OCI-LY7 (cell line): ENCODE measurements around the gene TSHZ3. TPM values are rescaled to one million over a fixed set of nuclear protein-coding genes. Genes with fewer than 3 reads are reported as not detected.

Source experiments
- BruUV-seq: library from RNA; stranded (reverse); fragments of 400-500 nt; replicated peaks from 2 replicates; lab custom pipeline; 2021; lab: Mats Ljungman, UMichigan
- CTCF ChIA-PET: fragments of 300-600 bp; sonication (Branson Sonifier 250); formaldehyde crosslinking; loops from one replicate; lab custom pipeline; 2022; ENCODE audit warnings: antibody characterized with exemption; ENCODE audit not compliant: unreplicated experiment; lab: Charles Lee
- POLR2A ChIA-PET: fragments of 300-600 bp; sonication (Branson Sonifier 250); formaldehyde crosslinking; loops from one replicate; lab custom pipeline; 2022; ENCODE audit warnings: antibody characterized with exemption; lab: Charles Lee
- DNase-seq: peaks from one replicate; pipeline ENCODE4 v3.0.0-alpha.2; 2015; ENCODE audit warnings: low spot score
- H2AFZ ChIP-seq: fragments of 200-600 bp; sonication (generic), shearing (Covaris generic); 2 replicates; pipeline ENCODE4 v1.6.1; 2014; ENCODE audit warnings: mild to moderate bottlenecking, antibody characterized with exemption, low read length, moderate library complexity
- H3K27ac ChIP-seq: fragments of 200-600 bp; sonication (generic); 2 replicates; pipeline ENCODE4 v1.5.1; 2014; ENCODE audit warnings: mixed run types, low read depth, mild to moderate bottlenecking, moderate library complexity, low read length, inconsistent platforms; ENCODE audit not compliant: poor library complexity, severe bottlenecking
- H3K36me3 ChIP-seq: fragments of 200-600 bp; sonication (generic); 2 replicates; pipeline ENCODE4 v1.6.1; 2014; ENCODE audit warnings: mild to moderate bottlenecking, antibody characterized with exemption, low read length, moderate library complexity, mixed read lengths; ENCODE audit not compliant: insufficient read depth
- H3K4me1 ChIP-seq: fragments of 200-600 bp; sonication (generic); 2 replicates; pipeline ENCODE4 v1.5.1; 2014; ENCODE audit warnings: mild to moderate bottlenecking, low read length; ENCODE audit not compliant: insufficient read depth, poor library complexity, severe bottlenecking
- H3K4me2 ChIP-seq: fragments of 200-600 bp; sonication (generic); 2 replicates; pipeline ENCODE4 v1.6.1; 2014; ENCODE audit warnings: mild to moderate bottlenecking, low read length
- H3K4me3 ChIP-seq: fragments of 200-600 bp; sonication (generic); 2 replicates; pipeline ENCODE4 v1.5.1; 2014; ENCODE audit warnings: mild to moderate bottlenecking, low read depth, low read length; ENCODE audit not compliant: poor library complexity, severe bottlenecking
- H3K79me2 ChIP-seq: fragments of 200-600 bp; sonication (generic); 2 replicates; pipeline ENCODE4 v1.6.1; 2016; ENCODE audit warnings: low read depth, mild to moderate bottlenecking, low read length, moderate library complexity, mixed read lengths; ENCODE audit not compliant: insufficient read depth
- H3K9me2 ChIP-seq: fragments of 200-600 bp; sonication (generic); 2 replicates; pipeline ENCODE4 v1.6.1; 2016; ENCODE audit warnings: mild to moderate bottlenecking, low read length, mixed read lengths; ENCODE audit not compliant: insufficient read depth
- H3K9me3 ChIP-seq: fragments of 200-600 bp; sonication (generic); 2 replicates; pipeline ENCODE4 v1.6.1; 2014; ENCODE audit warnings: mild to moderate bottlenecking, mixed run types, low read length, mixed read lengths
- H4K20me1 ChIP-seq: fragments of 200-600 bp; sonication (generic); 2 replicates; pipeline ENCODE4 v1.6.1; 2014; ENCODE audit warnings: mild to moderate bottlenecking, antibody characterized with exemption, low read length, moderate library complexity, mixed read lengths; ENCODE audit not compliant: insufficient read depth
- CTCF ChIP-seq: fragments of 200-600 bp; sonication (generic); conservative IDR thresholded peaks from 2 replicates; pipeline ENCODE4 v1.5.1; 2014; ENCODE audit warnings: mild to moderate bottlenecking, antibody characterized with exemption, low read length, moderate library complexity, mixed read lengths
- EZH2phosphoT487 ChIP-seq: fragments of 200-600 bp; sonication (generic); IDR thresholded peaks from 2 replicates; pipeline ENCODE4 v1.6.1; 2018; ENCODE audit warnings: low read depth, borderline replicate concordance, mild to moderate bottlenecking, mixed run types, antibody characterized with exemption, low read length, moderate library complexity, mixed read lengths
- intact Hi-C: fragments of 100-400 bp; cut with micrococcal nuclease; formaldehyde crosslinking; loops from one replicate; pipeline ENCODE4 v1.10.0; 2022; ENCODE audit not compliant: unreplicated experiment
- total RNA-seq, 2 experiments: library from RNA; depleted of rRNA in 1 of 2; stranded (reverse); fragments of >200 nt in 1 of 2; shearing (Covaris generic) in 1 of 2; gene quantifications; 2 replicates each; pipeline ENCODE4 v1.2.3, GENCODE V29; 2014 to 2022

TSHZ3 gene
- total RNA-seq, 2 experiments from 2014 or later = not detected

- intact Hi-C loops = no loop called here
- no peaks in the 10 kb centered on the region for H3K36me3 ChIP-seq
- POLR2A ChIA-PET = no interaction called here
Observed at GRCh38 chr19:31283701-31284100, 65.5 kb downstream of the TSHZ3 start.

DNA sequence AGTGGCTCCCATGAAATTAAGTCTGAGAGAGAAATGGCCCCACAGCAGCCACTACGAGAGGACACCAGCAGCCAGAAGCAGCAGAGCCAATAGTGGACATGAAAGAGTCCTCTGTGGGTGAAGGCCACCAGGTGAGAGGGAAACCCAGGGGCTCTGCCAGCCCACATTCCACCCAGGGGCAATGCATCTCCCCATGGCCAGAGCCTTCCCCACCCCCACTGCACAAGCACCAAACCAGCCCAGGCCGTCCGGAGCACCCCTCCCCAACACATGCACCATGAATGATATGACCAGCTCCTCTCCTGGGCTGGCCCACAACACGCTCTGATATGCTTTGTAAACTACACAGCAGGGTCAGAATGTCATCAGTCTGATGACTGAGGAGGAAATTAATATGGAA lies 66.9 kb downstream of the TSHZ3 start:
- ChIA-PET CTCF (no interaction called here), POLR2A (no interaction called here)
- Histone ChIP-seq H3K4me2 (no peak overlapping the region), H2AFZ (no peak overlapping the region), H3K79me2 (no peaks in the 10 kb centered on the region), H3K4me3 (no peak overlapping the region), H3K4me1 (no peaks in the 10 kb centered on the region), H3K9me3 (no peaks in the 10 kb centered on the region), H3K9me2 (no peaks in the 10 kb centered on the region), H4K20me1 (no peaks in the 10 kb centered on the region), H3K36me3 (no peaks in the 10 kb centered on the region), H3K27ac (no peak overlapping the region)
- intact Hi-C loops = no loop called here
- DNase-seq = no peak
- no TSS peak for BruUV-seq
- TF ChIP-seq EZH2phosphoT487 = no peak
- no peak for TF ChIP-seq CTCF

More at GRCh38 chr19:31283701-31284100, 65.5 kb downstream of the TSHZ3 start:
- H3K4me3 ChIP-seq = no peak overlapping the region
- H3K79me2 ChIP-seq = no peaks in the 10 kb centered on the region
- no peak overlapping the region for H2AFZ ChIP-seq
- no peaks in the 10 kb centered on the region for H3K9me2 ChIP-seq
- DNase-seq = no peak
- BruUV-seq = no TSS peak
- no peak for TF ChIP-seq EZH2phosphoT487
- TF ChIP-seq CTCF = no peak
- CTCF ChIA-PET = no interaction called here
- no peaks in the 10 kb centered on the region for H4K20me1 ChIP-seq
- no peak overlapping the region for H3K27ac ChIP-seq
- H3K4me1 ChIP-seq = no peaks in the 10 kb centered on the region
- no peaks in the 10 kb centered on the region for H3K9me3 ChIP-seq
- H3K4me2 ChIP-seq = no peak overlapping the region

DNA sequence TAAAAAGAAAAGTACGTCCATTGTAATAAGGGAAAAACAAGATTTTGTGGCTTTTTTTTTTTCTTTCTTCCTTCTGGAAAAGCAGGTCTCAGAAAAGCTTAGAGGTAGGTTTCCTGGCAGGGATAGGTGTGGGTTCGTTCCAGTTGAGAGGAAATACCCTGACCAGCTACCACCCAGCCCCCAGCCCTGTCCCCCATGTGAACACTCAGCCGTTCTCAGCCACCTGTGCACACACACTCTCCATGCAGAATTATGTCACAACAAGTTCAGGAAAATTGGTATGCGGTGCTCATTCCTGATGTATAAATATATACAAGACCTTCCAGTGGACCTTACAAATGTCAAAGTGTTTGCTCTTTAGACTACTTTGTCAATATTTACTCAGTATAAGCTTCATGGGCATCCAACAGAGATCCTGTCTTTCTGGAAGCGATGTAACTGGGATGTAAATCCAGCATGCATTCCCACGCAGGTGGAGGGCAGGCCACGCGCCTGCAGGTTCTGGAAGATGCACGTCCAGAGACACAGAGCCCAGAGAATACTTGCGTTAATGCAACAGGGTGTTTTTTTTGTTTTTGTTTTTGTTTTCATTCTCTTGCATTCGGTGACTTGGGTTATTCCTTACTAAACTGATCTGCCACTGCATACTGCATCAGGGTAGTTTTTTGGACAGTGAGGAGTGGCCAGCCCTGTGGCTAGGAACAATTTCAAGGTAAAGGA lies 68.8 kb downstream of the TSHZ3 start:
- Histone ChIP-seq H2AFZ (no peak overlapping the region), H3K4me2 (no peak overlapping the region), H3K27ac (no peak overlapping the region), H3K4me1 (no peaks in the 10 kb centered on the region), H3K4me3 (no peak overlapping the region), H3K36me3 (no peaks in the 10 kb centered on the region), H3K79me2 (no peaks in the 10 kb centered on the region), H3K9me3 (no peaks in the 10 kb centered on the region), H4K20me1 (no peaks in the 10 kb centered on the region), H3K9me2 (no peaks in the 10 kb centered on the region)
- ChIA-PET CTCF (no interaction called here), POLR2A (interaction anchor here (0.6 kb wide), 1 partner anchor 262 kb away, joined by 3 read pairs; no protein-coding TSS in a partner anchor)
- intact Hi-C loops = no loop called here
- DNase-seq = no peak
- TF ChIP-seq EZH2phosphoT487 (no peak), CTCF (no peak)
- no TSS peak for BruUV-seq
